ENCODE results near the gene SLC10A7. TPM values are rescaled to one million over a fixed set of nuclear protein-coding genes. Genes with fewer than 3 reads are reported as not detected.

SLC10A7 gene
- total and polyA plus RNA-seq, 2 of the 4 experiments (the other 2 are of a cell fraction) = 5.2 to 8.4 TPM

DNA sequence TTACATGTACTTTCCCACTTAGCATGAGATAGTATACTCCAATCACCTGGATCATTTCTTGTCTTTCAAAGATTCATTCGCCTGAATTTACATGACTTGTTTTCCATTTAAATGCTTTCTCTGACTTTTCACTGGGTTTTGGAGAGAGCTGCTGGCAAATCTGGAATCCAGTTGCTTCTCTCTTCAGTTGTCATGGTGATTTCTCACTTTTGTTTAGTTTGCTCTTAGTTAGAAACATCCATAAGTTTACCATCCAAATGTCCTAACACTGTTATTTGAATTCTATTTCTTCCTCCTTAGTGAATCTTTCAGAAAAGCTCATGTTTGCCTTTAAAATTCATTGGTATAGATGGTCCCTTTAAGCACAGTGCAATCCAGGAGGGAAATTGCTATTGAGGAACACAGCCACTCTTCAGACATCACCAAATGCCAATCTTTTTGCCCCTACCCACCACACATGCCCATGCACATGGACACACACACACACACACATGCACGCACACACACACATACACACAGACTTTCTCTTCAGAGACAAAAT lies 255.7 kb downstream of the SLC10A7 start:
- H3K56ac ChIP-seq (ENCODE audit: extremely low read depth, insufficient read depth, low read length) = no peak overlapping the region
- no peak overlapping the region for H2BK5ac ChIP-seq (ENCODE audit: low read depth, low read length, poor library complexity, severe bottlenecking)
- intact Hi-C loops (cut with micrococcal nuclease) (no loop called here), in situ Hi-C loops (cut with MboI; ENCODE audit: low sequenced_read_pairs) (no loop called here), dilution Hi-C loops (cut with HindIII; ENCODE audit: low sequenced_read_pairs, unreplicated experiment) (no loop called here)
- H3K4me1 ChIP-seq (ENCODE audit: control insufficient read depth, insufficient read depth, low read length) = no peaks in the 10 kb centered on the region
- no peak for DNase-seq
- H2BK15ac ChIP-seq (ENCODE audit: low read depth, low read length) = no peak overlapping the region
- no peak overlapping the region for H4K5ac ChIP-seq (ENCODE audit: low read depth, low read length)
- H3K79me1 ChIP-seq (ENCODE audit: low read depth in 1 of 2, low read length in 2 of 2) = no peaks in the 10 kb centered on the region
- H3K4me2 ChIP-seq (ENCODE audit: low read depth, low read length) = no peak overlapping the region
- no peaks in the 10 kb centered on the region for H3K36me3 ChIP-seq (ENCODE audit: control insufficient read depth, insufficient read depth, low read length)
- H2AK9ac ChIP-seq (replicated peaks; ENCODE audit: low read depth, low read length, poor library complexity) = no peak overlapping the region
- H2BK120ac ChIP-seq (ENCODE audit: low read depth, low read length) = no peak overlapping the region
- no peak overlapping the region for H2AK5ac ChIP-seq (ENCODE audit: low read depth, low read length)
- CTCF ChIA-PET = no interaction called here
- H3K9me3 ChIP-seq (ENCODE audit: control insufficient read depth, insufficient read depth, low read length) = no peaks in the 10 kb centered on the region
- POLR2A ChIA-PET (ENCODE audit: unreplicated experiment) = interaction anchor here (0.5 kb wide), 1 partner anchor 111 kb away, joined by 3 read pairs; no protein-coding TSS in a partner anchor
- no peaks in the 10 kb centered on the region for H3K9me1 ChIP-seq (ENCODE audit: insufficient read depth, low read length)
- no peak overlapping the region for H3K4ac ChIP-seq (ENCODE audit: low read depth, low read length)
- H4K20me1 ChIP-seq (ENCODE audit: insufficient read depth, low read length) = no peaks in the 10 kb centered on the region
- H2BK20ac ChIP-seq (ENCODE audit: low read depth, low read length) = no peak overlapping the region
- no peak for ATAC-seq (ENCODE audit: low read depth)
- BruUV-seq (replicated peaks) = no TSS peak
- no peak overlapping the region for H3K18ac ChIP-seq (ENCODE audit: low read depth, low read length)
- no peak overlapping the region for H2AFZ ChIP-seq (replicated peaks; ENCODE audit: low read length, poor library complexity)
- no peak overlapping the region for H3K27ac ChIP-seq (ENCODE audit: insufficient read depth, low read length)
- no peak overlapping the region for H3K4me3 ChIP-seq (ENCODE audit: insufficient read depth, low read depth, low read length)
- H3K27me3 ChIP-seq (ENCODE audit: control insufficient read depth, insufficient read depth, low read length) = no peaks in the 10 kb centered on the region
- no peak overlapping the region for H3K23ac ChIP-seq (ENCODE audit: low read depth, low read length)
- no peak overlapping the region for H4K91ac ChIP-seq (ENCODE audit: insufficient read depth, low read depth, low read length)
- WGBS, 2 experiments (ENCODE audit: extremely low coverage in 2 of 2, insufficient read length in 1 of 2) = 80% methylated on average over 1 of the region's 2 CpGs; no CpG with 5 or more reads in 1 of the 2 experiments
- TF ChIP-seq SMC3 (IDR thresholded peaks at IDR 0.05; ENCODE audit: low read depth, low read length) (no peak), BHLHE40 (IDR thresholded peaks at IDR 0.05; ENCODE audit: low read depth, low read length) (no peak), RCOR1 (IDR thresholded peaks at IDR 0.05; ENCODE audit: insufficient replicate concordance, low read length) (no peak), POLR2A (IDR thresholded peaks at IDR 0.05; ENCODE audit: low read depth, low read length) (no peak), RAD21 (IDR thresholded peaks at IDR 0.05; ENCODE audit: low read length) (no peak), NFE2L2 (IDR thresholded peaks at IDR 0.05; ENCODE audit: low read depth, low read length) (no peak), CEBPB (IDR thresholded peaks at IDR 0.05; ENCODE audit: low read depth, low read length) (no peak), FOS (IDR thresholded peaks at IDR 0.05; ENCODE audit: low read depth, low read length) (no peak), MAZ (IDR thresholded peaks at IDR 0.05; ENCODE audit: borderline replicate concordance, low read depth, low read length) (no peak)
- TF ChIP-seq, protein P1, sequence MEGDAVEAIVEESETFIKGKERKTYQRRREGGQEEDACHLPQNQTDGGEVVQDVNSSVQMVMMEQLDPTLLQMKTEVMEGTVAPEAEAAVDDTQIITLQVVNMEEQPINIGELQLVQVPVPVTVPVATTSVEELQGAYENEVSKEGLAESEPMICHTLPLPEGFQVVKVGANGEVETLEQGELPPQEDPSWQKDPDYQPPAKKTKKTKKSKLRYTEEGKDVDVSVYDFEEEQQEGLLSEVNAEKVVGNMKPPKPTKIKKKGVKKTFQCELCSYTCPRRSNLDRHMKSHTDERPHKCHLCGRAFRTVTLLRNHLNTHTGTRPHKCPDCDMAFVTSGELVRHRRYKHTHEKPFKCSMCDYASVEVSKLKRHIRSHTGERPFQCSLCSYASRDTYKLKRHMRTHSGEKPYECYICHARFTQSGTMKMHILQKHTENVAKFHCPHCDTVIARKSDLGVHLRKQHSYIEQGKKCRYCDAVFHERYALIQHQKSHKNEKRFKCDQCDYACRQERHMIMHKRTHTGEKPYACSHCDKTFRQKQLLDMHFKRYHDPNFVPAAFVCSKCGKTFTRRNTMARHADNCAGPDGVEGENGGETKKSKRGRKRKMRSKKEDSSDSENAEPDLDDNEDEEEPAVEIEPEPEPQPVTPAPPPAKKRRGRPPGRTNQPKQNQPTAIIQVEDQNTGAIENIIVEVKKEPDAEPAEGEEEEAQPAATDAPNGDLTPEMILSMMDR (conservative IDR thresholded peaks at IDR 0.05; ENCODE audit: low read depth, low read length) = no peak
- H3K9ac ChIP-seq (ENCODE audit: low read depth, low read length) = no peak overlapping the region
- no peak overlapping the region for H3K14ac ChIP-seq (replicated peaks; ENCODE audit: low read depth, low read length)
- H4K8ac ChIP-seq (ENCODE audit: low read depth in 2 of 2, low read length in 2 of 2) = no peak overlapping the region
